Measurements from ENCODE around the gene PCDHGC5. TPM values are rescaled to one million over a fixed set of nuclear protein-coding genes. Genes with fewer than 3 reads are reported as not detected.
A peak's percentile ranks its signal among the peaks of the same experiment; 100 is the strongest.

PCDHGC5 gene
- total RNA-seq (2014; rRNA removed; shearing (Covaris generic); ENCODE audit: low replicate concordance) = not detected in 2 replicates

GRCh38 chr5:141488591-141489561 lies at the start of gene PCDHGC5:
PCDHGC5 (plus strand) TSS chr5:141489081; CDS start chr5:141489241, 160 bp downstream.
- no peak for DNase-seq (ENCODE audit: low read depth)
- in situ Hi-C loops (cut with HindIII; ENCODE audit: low pct_unique_long_range_greater_than_20kb, low sequenced_read_pairs) = no loop called here

GRCh38 chr5:141439411-141440141 lies 49.3 kb upstream of the PCDHGC5 start:
- in situ Hi-C loops (cut with HindIII; ENCODE audit: low pct_unique_long_range_greater_than_20kb, low sequenced_read_pairs) = no loop called here
- no peak for DNase-seq (ENCODE audit: low read depth)

GRCh38 chr5:141440341-141440740 lies 48.5 kb upstream of the PCDHGC5 start:
- in situ Hi-C loops (cut with HindIII; ENCODE audit: low pct_unique_long_range_greater_than_20kb, low sequenced_read_pairs) = no loop called here
- DNase-seq (ENCODE audit: low read depth) = no peak

GRCh38 chr5:141441571-141442170 lies 47.2 kb upstream of the PCDHGC5 start:
- no peak for DNase-seq (ENCODE audit: low read depth)
- in situ Hi-C loops (cut with HindIII; ENCODE audit: low pct_unique_long_range_greater_than_20kb, low sequenced_read_pairs) = no loop called here

- in situ Hi-C loops (cut with HindIII; ENCODE audit: low pct_unique_long_range_greater_than_20kb, low sequenced_read_pairs) = no loop called here
- DNase-seq (ENCODE audit: low read depth) = peak; percentile 1
Observed at GRCh38 chr5:141465351-141465750, 23.5 kb upstream of the PCDHGC5 start.

GRCh38 chr5:141475625-141476131 lies 13.2 kb upstream of the PCDHGC5 start, which contains the start of gene PCDHGC3:
PCDHGC3 (plus strand) TSS chr5:141475966; CDS start chr5:141476117, 151 bp downstream.
- peak; percentile 90 for DNase-seq (ENCODE audit: low read depth)
- in situ Hi-C loops (cut with HindIII; ENCODE audit: low pct_unique_long_range_greater_than_20kb, low sequenced_read_pairs) = no loop called here

- DNase-seq (ENCODE audit: low read depth) = peak; percentile 66
- in situ Hi-C loops (cut with HindIII; ENCODE audit: low pct_unique_long_range_greater_than_20kb, low sequenced_read_pairs) = no loop called here
Observed at GRCh38 chr5:141476132-141476911, 12.6 kb upstream of the PCDHGC5 start.

- in situ Hi-C loops (cut with HindIII; ENCODE audit: low pct_unique_long_range_greater_than_20kb, low sequenced_read_pairs) = no loop called here
- DNase-seq (ENCODE audit: low read depth) = no peak
Observed at GRCh38 chr5:141477044-141477575, 11.8 kb upstream of the PCDHGC5 start.

GRCh38 chr5:141477815-141478214 lies 11.1 kb upstream of the PCDHGC5 start:
- DNase-seq (ENCODE audit: low read depth) = no peak
- in situ Hi-C loops (cut with HindIII; ENCODE audit: low pct_unique_long_range_greater_than_20kb, low sequenced_read_pairs) = no loop called here

GRCh38 chr5:141478321-141478945 lies 10.4 kb upstream of the PCDHGC5 start:
- in situ Hi-C loops (cut with HindIII; ENCODE audit: low pct_unique_long_range_greater_than_20kb, low sequenced_read_pairs) = no loop called here
- DNase-seq (ENCODE audit: low read depth) = no peak

GRCh38 chr5:141479776-141480175 lies 9.1 kb upstream of the PCDHGC5 start:
- DNase-seq (ENCODE audit: low read depth) = no peak
- in situ Hi-C loops (cut with HindIII; ENCODE audit: low pct_unique_long_range_greater_than_20kb, low sequenced_read_pairs) = no loop called here

GRCh38 chr5:141483902-141484301 lies 5.0 kb upstream of the PCDHGC5 start:
- in situ Hi-C loops (cut with HindIII; ENCODE audit: low pct_unique_long_range_greater_than_20kb, low sequenced_read_pairs) = no loop called here

GRCh38 chr5:141484310-141484640 lies 4.6 kb upstream of the PCDHGC5 start:
- no peak for DNase-seq (ENCODE audit: low read depth)
- in situ Hi-C loops (cut with HindIII; ENCODE audit: low pct_unique_long_range_greater_than_20kb, low sequenced_read_pairs) = no loop called here

More at GRCh38 chr5:141483902-141484301, 5.0 kb upstream of the PCDHGC5 start:
- no peak for DNase-seq (ENCODE audit: low read depth)

GRCh38 chr5:141484641-141485311 lies 4.1 kb upstream of the PCDHGC5 start, which contains the start of gene PCDHGC4:
PCDHGC4 (plus strand) TSS chr5:141485030; CDS start chr5:141485174, 144 bp downstream.
- no peak for DNase-seq (ENCODE audit: low read depth)
- in situ Hi-C loops (cut with HindIII; ENCODE audit: low pct_unique_long_range_greater_than_20kb, low sequenced_read_pairs) = no loop called here

GRCh38 chr5:141485321-141486055 lies 3.4 kb upstream of the PCDHGC5 start:
- in situ Hi-C loops (cut with HindIII; ENCODE audit: low pct_unique_long_range_greater_than_20kb, low sequenced_read_pairs) = no loop called here

GRCh38 chr5:141486091-141486490 lies 2.8 kb upstream of the PCDHGC5 start:
- DNase-seq (ENCODE audit: low read depth) = no peak
- in situ Hi-C loops (cut with HindIII; ENCODE audit: low pct_unique_long_range_greater_than_20kb, low sequenced_read_pairs) = no loop called here

More at GRCh38 chr5:141485321-141486055, 3.4 kb upstream of the PCDHGC5 start:
- no peak for DNase-seq (ENCODE audit: low read depth)
